Retinal pigment epithelial cell (primary cell): ENCODE measurements around the gene RAC2.

Source experiments
- DNase-seq: peaks from one replicate; pipeline ENCODE4 v3.0.0-alpha.2; 2010; ENCODE audit warnings: low read depth
- H3K4me3 ChIP-seq: 2 replicates; pipeline ENCODE4 v1.5.1; 2011; ENCODE audit warnings: mild to moderate bottlenecking, low read length, control low read depth, moderate library complexity
- CTCF ChIP-seq: conservative IDR thresholded peaks from 2 replicates; pipeline ENCODE4 v1.5.1; 2011; ENCODE audit warnings: low read depth, low read length, control low read depth, inconsistent platforms

Gene RAC2

GRCh38 chr22:37229012-37229804, 14.9 kb downstream of the RAC2 start:
- TF ChIP-seq CTCF, result no peak
- peak; percentile 73 for DNase-seq
- no peak overlapping the region for H3K4me3 ChIP-seq

- no peak overlapping the region for H3K4me3 ChIP-seq
- no peak for TF ChIP-seq CTCF
Observed at GRCh38 chr22:37228106-37229011, 15.7 kb downstream of the RAC2 start.

GRCh38 chr22:37226514-37226913, 17.6 kb downstream of the RAC2 start:
- no peak for DNase-seq
- H3K4me3 ChIP-seq, result no peak overlapping the region
- no peak for TF ChIP-seq CTCF

More at GRCh38 chr22:37228106-37229011, 15.7 kb downstream of the RAC2 start:
- DNase-seq, result no peak

GRCh38 chr22:37226087-37226486, 18.0 kb downstream of the RAC2 start:
- no peak overlapping the region for H3K4me3 ChIP-seq
- no peak for DNase-seq
- no peak for TF ChIP-seq CTCF

- no peak for DNase-seq
- peak; percentile 30 for TF ChIP-seq CTCF
Observed at GRCh38 chr22:37225481-37225880, 18.6 kb downstream of the RAC2 start.

GRCh38 chr22:37224757-37225420, 19.2 kb downstream of the RAC2 start:
- DNase-seq, result no peak
- TF ChIP-seq CTCF, result no peak
- H3K4me3 ChIP-seq, result no peak overlapping the region

More at GRCh38 chr22:37225481-37225880, 18.6 kb downstream of the RAC2 start:
- no peak overlapping the region for H3K4me3 ChIP-seq
